SK-N-SH treated with all-trans-retinoic acid at 6 μM for 48 hours (cell line): ENCODE data around the gene CSE1L.

Source experiments
- CSRNP3 ChIP-seq: fragments of 250-450 bp; sonication (Bioruptor Pico); IDR thresholded peaks from 2 replicates; pipeline ENCODE4 v1.5.1; 2021; ENCODE audit warnings: mild to moderate bottlenecking, moderate library complexity
- ISL1 ChIP-seq: fragments of 250-450 bp; sonication (Bioruptor Pico); IDR thresholded peaks from 2 replicates; pipeline ENCODE4 v2.1.2; 2022; ENCODE audit warnings: mild to moderate bottlenecking, moderate library complexity
- OSR1 ChIP-seq: fragments of 250-450 bp; sonication (Bioruptor Pico); IDR thresholded peaks from 2 replicates; pipeline ENCODE4 v1.8.0; 2022; ENCODE audit warnings: moderate library complexity, mild to moderate bottlenecking, inconsistent platforms
- PATZ1 ChIP-seq: fragments of 250-450 bp; sonication (Bioruptor Pico); IDR thresholded peaks from 2 replicates; pipeline ENCODE4 v1.8.0; 2020; ENCODE audit warnings: mild to moderate bottlenecking, moderate library complexity, borderline replicate concordance
- PPARA ChIP-seq: fragments of 250-450 bp; sonication (Bioruptor Pico); IDR thresholded peaks from 2 replicates; pipeline ENCODE4 v1.5.0; 2020; ENCODE audit warnings: mild to moderate bottlenecking, borderline replicate concordance
- RARB ChIP-seq: fragments of 250-450 bp; sonication (Bioruptor Pico); IDR thresholded peaks from 2 replicates; pipeline ENCODE4 v1.8.0; 2021; ENCODE audit warnings: mild to moderate bottlenecking, moderate library complexity
- TCF4 ChIP-seq: fragments of 250-450 bp; sonication (Bioruptor Pico); IDR thresholded peaks from 2 replicates; pipeline ENCODE4 v1.8.0; 2021; ENCODE audit warnings: mild to moderate bottlenecking, moderate library complexity, borderline replicate concordance
- ZFP3 ChIP-seq: fragments of 250-450 bp; sonication (Bioruptor Pico); IDR thresholded peaks from 2 replicates; pipeline ENCODE4 v1.5.0; 2020; ENCODE audit warnings: mild to moderate bottlenecking, moderate library complexity
- ZFP30 ChIP-seq: fragments of 450-650 bp; formaldehyde crosslinking; IDR thresholded peaks from 2 replicates; pipeline ENCODE4 v1.5.0; 2022; ENCODE audit warnings: mild to moderate bottlenecking, moderate library complexity
- ZNF565 ChIP-seq: fragments of 450-650 bp; formaldehyde crosslinking; conservative IDR thresholded peaks from 2 replicates; pipeline ENCODE4 v1.5.0; 2020; ENCODE audit warnings: low read depth, mild to moderate bottlenecking, moderate library complexity
- ZNF8 ChIP-seq: fragments of 450-650 bp; formaldehyde crosslinking; IDR thresholded peaks from 2 replicates; pipeline ENCODE4 v1.5.0; 2020; ENCODE audit warnings: mild to moderate bottlenecking, moderate library complexity
- TF ChIP-seq, protein P1 (sequence below): fragments of 250-450 bp; sonication (Bioruptor Pico); IDR thresholded peaks from 2 replicates; pipeline ENCODE4 v1.5.0; 2020; ENCODE audit warnings: mild to moderate bottlenecking, moderate library complexity

- no peak for TF ChIP-seq TCF4 (CRISPR knock-in tag)
- TF ChIP-seq RARB (CRISPR knock-in tag), result no peak
- TF ChIP-seq ZFP3 (CRISPR knock-in tag), result no peak
- no peak for TF ChIP-seq PPARA
- no peak for TF ChIP-seq OSR1 (CRISPR knock-in tag)
- TF ChIP-seq ZNF8 (CRISPR knock-in tag), result no peak
- no peak for TF ChIP-seq ZNF565 (CRISPR knock-in tag)
- no peak for TF ChIP-seq ZFP30 (CRISPR knock-in tag)
- no peak for TF ChIP-seq PATZ1 (CRISPR knock-in tag)
- no peak for TF ChIP-seq ISL1 (CRISPR knock-in tag)
- no peak for TF ChIP-seq CSRNP3 (CRISPR knock-in tag)
- TF ChIP-seq, protein P1, sequence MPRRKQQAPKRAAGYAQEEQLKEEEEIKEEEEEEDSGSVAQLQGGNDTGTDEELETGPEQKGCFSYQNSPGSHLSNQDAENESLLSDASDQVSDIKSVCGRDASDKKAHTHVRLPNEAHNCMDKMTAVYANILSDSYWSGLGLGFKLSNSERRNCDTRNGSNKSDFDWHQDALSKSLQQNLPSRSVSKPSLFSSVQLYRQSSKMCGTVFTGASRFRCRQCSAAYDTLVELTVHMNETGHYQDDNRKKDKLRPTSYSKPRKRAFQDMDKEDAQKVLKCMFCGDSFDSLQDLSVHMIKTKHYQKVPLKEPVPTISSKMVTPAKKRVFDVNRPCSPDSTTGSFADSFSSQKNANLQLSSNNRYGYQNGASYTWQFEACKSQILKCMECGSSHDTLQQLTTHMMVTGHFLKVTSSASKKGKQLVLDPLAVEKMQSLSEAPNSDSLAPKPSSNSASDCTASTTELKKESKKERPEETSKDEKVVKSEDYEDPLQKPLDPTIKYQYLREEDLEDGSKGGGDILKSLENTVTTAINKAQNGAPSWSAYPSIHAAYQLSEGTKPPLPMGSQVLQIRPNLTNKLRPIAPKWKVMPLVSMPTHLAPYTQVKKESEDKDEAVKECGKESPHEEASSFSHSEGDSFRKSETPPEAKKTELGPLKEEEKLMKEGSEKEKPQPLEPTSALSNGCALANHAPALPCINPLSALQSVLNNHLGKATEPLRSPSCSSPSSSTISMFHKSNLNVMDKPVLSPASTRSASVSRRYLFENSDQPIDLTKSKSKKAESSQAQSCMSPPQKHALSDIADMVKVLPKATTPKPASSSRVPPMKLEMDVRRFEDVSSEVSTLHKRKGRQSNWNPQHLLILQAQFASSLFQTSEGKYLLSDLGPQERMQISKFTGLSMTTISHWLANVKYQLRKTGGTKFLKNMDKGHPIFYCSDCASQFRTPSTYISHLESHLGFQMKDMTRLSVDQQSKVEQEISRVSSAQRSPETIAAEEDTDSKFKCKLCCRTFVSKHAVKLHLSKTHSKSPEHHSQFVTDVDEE (CRISPR knock-in tag), result no peak
Measured at GRCh38 chr20:49001741-49002140, 44.4 kb upstream of the CSE1L start.
